ENCODE measurements around the gene SMARCA4.

- TF ChIP-seq YY1 (IDR thresholded peaks at IDR 0.05; ENCODE audit: insufficient read depth, insufficient read length): no peak
- TF ChIP-seq ZNF274 (IDR thresholded peaks at IDR 0.05; ENCODE audit: low read depth, low read length): no peak
- no peak for TF ChIP-seq SUZ12 (IDR thresholded peaks at IDR 0.05; ENCODE audit: extremely low read depth, insufficient read depth, insufficient read length)
Observed at GRCh38 chr19:10922638-10923014, 38.2 kb upstream of the SMARCA4 start.

Measured in NT2/D1 (cell line).